ENCODE measurements around the gene LRRC75A. TPM values are rescaled to one million over a fixed set of nuclear protein-coding genes. Genes with fewer than 3 reads are reported as not detected.

Gene LRRC75A
- total and polyA plus RNA-seq, 2 experiments from 2014 or later = 10.7 to 18.0 TPM

GRCh38 chr17:16496820-16497489 lies 5.0 kb upstream of the LRRC75A start:
- Histone ChIP-seq H3K9me3 (ENCODE audit: low read depth) (no peaks in the 10 kb centered on the region), H3K36me3 (replicated peaks; ENCODE audit: insufficient read depth, low read depth) (no peaks in the 10 kb centered on the region), H3K79me2 (no peaks in the 10 kb centered on the region), H4K20me1 (ENCODE audit: insufficient read depth, poor library complexity, severe bottlenecking) (no peaks in the 10 kb centered on the region), H3K27ac (no peak overlapping the region), H3K4me1 (ENCODE audit: insufficient read depth) (peaks cover 3% of the 10 kb centered on the region), H3K9me2 (replicated peaks; ENCODE audit: insufficient read depth) (no peaks in the 10 kb centered on the region), H3K4me2 (no peak overlapping the region), H2AFZ (no peak overlapping the region), H3K27me3 (no peaks in the 10 kb centered on the region), H3K4me3 (no peak overlapping the region)
- WGBS (ENCODE audit: low lambda C conversion rate, missing lambda C conversion rate) = 86% methylated on average over 12 of the region's 12 CpGs
- no peak for TF ChIP-seq CTCF (IDR thresholded peaks at IDR 0.05; ENCODE audit: poor library complexity)
- no peak for DNase-seq (ENCODE audit: low spot score)

DNA sequence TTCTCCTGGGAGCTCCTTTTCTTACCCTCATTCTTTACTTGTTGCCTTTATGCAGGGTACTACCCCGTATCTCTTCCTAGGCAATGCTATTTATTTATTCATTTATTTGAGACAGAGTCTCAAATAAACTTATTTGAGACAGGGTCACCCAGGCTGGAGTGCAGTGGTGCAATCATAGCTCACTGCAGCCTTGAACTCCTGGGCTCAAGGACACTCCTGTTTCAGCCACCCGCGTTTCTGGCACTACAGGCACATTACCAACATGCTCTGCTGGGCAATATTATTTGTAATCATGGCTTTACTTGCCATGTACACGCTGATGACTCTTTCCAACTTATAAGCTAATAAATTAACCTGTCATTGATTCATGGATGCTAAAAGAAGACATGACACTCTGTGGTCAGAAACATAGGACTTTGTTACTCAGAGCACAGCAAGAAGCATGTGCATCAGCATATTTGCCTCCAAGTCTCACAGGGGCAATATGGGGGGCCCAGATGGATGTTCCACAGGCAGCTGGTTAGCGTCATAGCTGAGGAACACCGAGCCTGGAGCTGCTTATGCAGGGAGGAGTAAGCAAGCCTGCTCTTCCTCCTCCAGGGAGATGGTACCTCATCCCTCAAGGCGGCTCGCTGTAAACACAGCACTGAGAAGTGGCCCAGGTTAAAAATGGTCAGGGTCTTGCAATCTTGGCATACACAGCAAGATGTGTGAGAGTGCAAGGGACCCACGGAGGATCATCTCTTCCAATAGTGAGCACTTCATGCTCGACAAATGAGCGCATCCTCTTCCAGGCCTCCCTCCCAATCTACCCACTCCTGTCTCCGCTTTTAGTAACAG lies 4.2 kb upstream of the LRRC75A start:
- Histone ChIP-seq H3K36me3 (replicated peaks; ENCODE audit: insufficient read depth, low read depth) (no peaks in the 10 kb centered on the region), H3K27ac (no peak overlapping the region), H3K9me3 (ENCODE audit: low read depth) (no peaks in the 10 kb centered on the region), H3K27me3 (no peaks in the 10 kb centered on the region), H3K9me2 (replicated peaks; ENCODE audit: insufficient read depth) (no peaks in the 10 kb centered on the region), H2AFZ (no peak overlapping the region), H3K79me2 (no peaks in the 10 kb centered on the region), H4K20me1 (ENCODE audit: insufficient read depth, poor library complexity, severe bottlenecking) (no peaks in the 10 kb centered on the region), H3K4me1 (ENCODE audit: insufficient read depth) (peaks cover 4% of the 10 kb centered on the region), H3K4me3 (no peak overlapping the region), H3K4me2 (no peak overlapping the region)
- WGBS (ENCODE audit: low lambda C conversion rate, missing lambda C conversion rate) = 82% methylated on average over 12 of the region's 12 CpGs
- TF ChIP-seq CTCF (IDR thresholded peaks at IDR 0.05; ENCODE audit: poor library complexity) (no peak), EZH2 (IDR thresholded peaks at IDR 0.05; ENCODE audit: borderline replicate concordance) (no peak), EZH2phosphoT487 (IDR thresholded peaks at IDR 0.05; ENCODE audit: low read depth, severe bottlenecking, unreplicated experiment) (no peak)
- DNase-seq (ENCODE audit: low spot score) = no peak

GRCh38 chr17:16495561-16495960 lies 3.6 kb upstream of the LRRC75A start:
- TF ChIP-seq CTCF (IDR thresholded peaks at IDR 0.05; ENCODE audit: poor library complexity) (no peak), EZH2 (IDR thresholded peaks at IDR 0.05; ENCODE audit: borderline replicate concordance) (no peak), EZH2phosphoT487 (IDR thresholded peaks at IDR 0.05; ENCODE audit: low read depth, severe bottlenecking, unreplicated experiment) (no peak)
- H3K4me1 ChIP-seq (ENCODE audit: insufficient read depth) = peaks cover 10% of the 10 kb centered on the region
- H2AFZ ChIP-seq = no peak overlapping the region
- no peaks in the 10 kb centered on the region for H3K9me3 ChIP-seq (ENCODE audit: low read depth)
- H3K79me2 ChIP-seq = peaks cover 3% of the 10 kb centered on the region
- no peak overlapping the region for H3K4me3 ChIP-seq
- H3K27ac ChIP-seq = no peak overlapping the region
- H4K20me1 ChIP-seq (ENCODE audit: insufficient read depth, poor library complexity, severe bottlenecking) = no peaks in the 10 kb centered on the region
- WGBS (ENCODE audit: low lambda C conversion rate, missing lambda C conversion rate) = 84% methylated on average over 4 of the region's 4 CpGs
- H3K27me3 ChIP-seq = no peaks in the 10 kb centered on the region
- H3K36me3 ChIP-seq (replicated peaks; ENCODE audit: insufficient read depth, low read depth) = no peaks in the 10 kb centered on the region
- no peak for DNase-seq (ENCODE audit: low spot score)
- H3K4me2 ChIP-seq = no peak overlapping the region
- no peaks in the 10 kb centered on the region for H3K9me2 ChIP-seq (replicated peaks; ENCODE audit: insufficient read depth)
